ENCODE data around the gene HLA-DMB.
A peak's percentile ranks its signal among the peaks of the same experiment; 100 is the strongest.

DNA sequence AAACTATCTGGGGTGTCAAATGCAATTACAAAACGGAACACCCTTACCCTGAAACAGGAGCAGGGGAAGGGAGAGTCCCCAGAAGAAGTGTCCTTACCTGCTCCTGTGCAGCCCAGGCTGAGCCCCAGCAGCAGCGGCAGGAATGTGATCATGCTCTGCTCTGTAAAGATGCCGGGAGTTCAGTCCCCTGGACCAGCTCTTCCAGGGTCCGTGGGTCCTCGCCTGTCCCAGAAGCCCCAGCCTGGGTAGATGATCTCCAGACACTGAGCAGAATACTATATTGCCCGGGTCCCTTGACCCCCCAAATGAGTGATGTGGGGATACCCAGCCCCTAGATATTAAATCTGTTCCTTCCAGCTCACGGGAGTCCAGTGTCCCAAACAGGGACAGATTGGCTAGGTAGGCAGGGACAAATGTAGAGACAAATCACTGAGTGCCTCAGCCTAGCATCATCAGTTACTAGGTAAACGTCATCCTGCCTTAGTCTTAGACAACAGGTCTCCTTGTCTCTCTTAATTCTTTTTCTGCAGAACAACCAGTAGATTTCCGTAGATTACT is at the start of gene HLA-DMB:
- TF ChIP-seq, protein P1, sequence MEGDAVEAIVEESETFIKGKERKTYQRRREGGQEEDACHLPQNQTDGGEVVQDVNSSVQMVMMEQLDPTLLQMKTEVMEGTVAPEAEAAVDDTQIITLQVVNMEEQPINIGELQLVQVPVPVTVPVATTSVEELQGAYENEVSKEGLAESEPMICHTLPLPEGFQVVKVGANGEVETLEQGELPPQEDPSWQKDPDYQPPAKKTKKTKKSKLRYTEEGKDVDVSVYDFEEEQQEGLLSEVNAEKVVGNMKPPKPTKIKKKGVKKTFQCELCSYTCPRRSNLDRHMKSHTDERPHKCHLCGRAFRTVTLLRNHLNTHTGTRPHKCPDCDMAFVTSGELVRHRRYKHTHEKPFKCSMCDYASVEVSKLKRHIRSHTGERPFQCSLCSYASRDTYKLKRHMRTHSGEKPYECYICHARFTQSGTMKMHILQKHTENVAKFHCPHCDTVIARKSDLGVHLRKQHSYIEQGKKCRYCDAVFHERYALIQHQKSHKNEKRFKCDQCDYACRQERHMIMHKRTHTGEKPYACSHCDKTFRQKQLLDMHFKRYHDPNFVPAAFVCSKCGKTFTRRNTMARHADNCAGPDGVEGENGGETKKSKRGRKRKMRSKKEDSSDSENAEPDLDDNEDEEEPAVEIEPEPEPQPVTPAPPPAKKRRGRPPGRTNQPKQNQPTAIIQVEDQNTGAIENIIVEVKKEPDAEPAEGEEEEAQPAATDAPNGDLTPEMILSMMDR (IDR thresholded peaks at IDR 0.05): no peak
- TF ChIP-seq POLR2A (IDR thresholded peaks at IDR 0.05) (no peak), POLR2AphosphoS5 (IDR thresholded peaks at IDR 0.05; ENCODE audit: insufficient read depth in 1 of 2, low read depth in 1 of 2) (peak in 1 of 2 donors; percentile 9)
